SKM-1 treated with dmso at 0.1 percent for 144 hours (cell line): ENCODE measurements around the gene SDK1.
"Not testable (repeated sequence)": the region's sequence is repeated elsewhere in the genome, so short reads cannot be mapped to it uniquely, and the experiment has no call there.

Experiments used
- DNase-seq: peaks from one replicate; lab custom pipeline; 2025; ENCODE audit not compliant: unreplicated experiment; lab: John Stamatoyannopoulos, UW

SDK1 gene

DNA sequence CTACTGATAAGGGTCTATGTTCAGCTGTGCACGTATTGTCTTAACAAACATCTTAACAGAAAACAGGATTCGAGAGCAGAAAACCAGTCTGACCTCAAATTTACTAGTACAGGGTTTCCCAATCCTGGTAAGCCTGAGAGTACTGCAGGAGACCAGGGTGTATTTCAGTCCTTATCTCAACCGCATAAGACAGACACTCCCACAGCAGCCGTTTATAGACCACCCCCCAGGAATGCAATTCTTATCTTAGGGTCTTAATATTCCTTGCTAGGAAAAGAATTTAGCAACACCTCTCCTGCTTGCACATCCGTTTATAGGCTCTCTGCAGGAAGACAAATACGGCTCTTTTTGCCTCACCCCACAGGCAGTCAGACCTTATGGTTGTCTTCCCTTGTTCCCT, 277.3 kb downstream of the SDK1 start:
- DNase-seq, result no peak

DNA sequence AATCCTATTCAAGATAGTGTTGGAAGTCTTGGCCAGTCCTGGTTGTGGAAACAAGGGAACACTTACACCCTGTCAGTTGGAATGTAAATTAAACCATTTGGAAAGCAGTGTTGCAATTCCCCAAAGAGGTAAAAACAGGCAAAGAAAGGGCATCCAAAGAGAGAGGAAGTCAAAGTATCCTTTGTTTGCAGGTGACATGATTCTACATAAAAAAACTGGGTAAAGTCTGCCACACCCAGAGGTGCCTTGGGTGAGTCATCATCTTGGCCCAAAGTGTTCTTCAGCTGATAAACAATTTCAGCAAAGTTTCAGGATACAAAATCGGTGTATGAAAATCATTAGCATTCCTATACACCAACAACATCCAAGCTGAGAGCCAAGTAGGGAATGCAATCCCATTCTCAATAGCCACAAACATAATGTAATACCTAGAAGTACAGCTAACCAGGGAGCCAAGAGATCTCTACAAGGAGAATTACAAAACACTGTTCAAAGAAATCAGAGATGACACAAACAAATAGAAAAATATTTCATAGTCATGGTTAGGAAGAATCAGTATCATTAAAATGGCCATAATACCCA, 278.7 kb downstream of the SDK1 start:
- DNase-seq, result no peak

DNA sequence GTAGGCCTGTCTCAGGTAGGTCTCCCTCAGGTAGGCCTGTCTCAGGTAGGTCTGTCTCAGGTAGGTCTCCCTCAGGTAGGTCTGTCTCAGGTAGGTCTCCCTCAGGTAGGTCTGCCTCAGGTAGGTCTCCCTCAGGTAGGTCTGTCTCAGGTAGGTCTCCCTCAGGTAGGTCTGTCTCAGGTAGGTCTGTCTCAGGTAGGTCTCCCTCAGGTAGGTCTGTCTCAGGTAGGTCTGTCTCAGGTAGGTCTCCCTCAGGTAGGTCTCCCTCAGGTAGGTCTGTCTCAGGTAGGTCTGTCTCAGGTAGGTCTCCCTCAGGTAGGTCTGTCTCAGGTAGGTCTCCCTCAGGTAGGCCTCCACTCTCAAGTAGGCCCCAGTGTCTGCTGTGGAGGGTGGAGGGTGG, 281.1 kb downstream of the SDK1 start:
- DNase-seq, result not testable (repeated sequence)

DNA sequence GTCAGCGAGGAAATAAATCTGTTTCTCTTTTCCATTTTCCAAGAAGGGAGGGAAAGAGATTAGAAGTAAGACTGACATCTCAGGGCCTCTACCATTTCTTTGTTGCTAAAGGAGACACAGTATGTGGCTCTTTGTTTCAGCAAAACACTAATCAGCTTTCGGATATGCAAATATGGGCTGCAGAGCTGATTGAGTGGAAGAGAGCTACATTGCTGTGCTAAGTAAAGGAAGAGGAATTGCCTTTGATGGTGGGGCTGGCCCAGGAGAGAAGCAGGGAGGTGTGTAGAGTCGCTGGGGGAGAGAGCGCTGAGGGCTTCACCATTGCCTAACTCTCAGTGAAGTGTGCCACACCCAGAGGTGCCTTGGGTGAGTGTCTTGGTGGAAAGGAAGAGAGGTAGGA, 284.8 kb downstream of the SDK1 start:
- DNase-seq, result no peak

DNA sequence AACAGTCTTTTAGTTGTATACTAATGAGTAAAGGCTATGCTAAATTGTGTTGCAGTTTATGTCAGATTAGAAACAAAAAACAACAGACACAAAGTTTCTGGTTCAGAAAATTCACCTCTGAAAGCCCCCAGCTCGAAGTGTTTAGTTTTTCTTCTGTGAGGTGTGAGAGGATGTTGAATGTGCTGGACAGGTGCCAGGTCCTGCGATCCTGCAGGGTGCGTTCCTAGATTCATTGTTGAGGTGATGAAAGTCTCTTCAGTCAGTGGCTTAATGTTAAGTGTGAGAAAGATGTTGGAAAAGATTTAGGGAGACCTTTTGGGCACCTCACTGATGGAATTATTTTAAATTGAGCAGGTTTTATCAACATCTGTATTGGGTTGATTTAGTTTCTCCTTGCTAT, 287.3 kb downstream of the SDK1 start:
- DNase-seq, result no peak

DNA sequence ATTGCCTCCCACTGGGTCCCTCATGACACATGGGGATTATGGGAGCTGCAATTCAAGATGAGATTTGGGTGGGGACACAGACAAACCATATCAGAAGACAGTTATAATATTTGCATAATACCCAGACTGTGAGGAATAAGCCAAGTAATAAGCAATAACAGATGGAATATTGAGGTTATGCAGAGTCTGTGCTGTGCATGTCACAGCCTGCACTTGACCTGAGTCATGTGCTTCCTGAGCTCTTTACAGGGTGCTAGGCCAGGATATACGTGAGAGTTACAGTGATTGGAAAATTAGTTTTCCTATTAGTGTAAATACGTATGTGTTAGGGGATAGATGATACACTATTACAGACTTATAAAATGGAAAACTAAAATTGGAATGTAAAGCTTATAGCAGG, 288.7 kb downstream of the SDK1 start:
- DNase-seq, result no peak

DNA sequence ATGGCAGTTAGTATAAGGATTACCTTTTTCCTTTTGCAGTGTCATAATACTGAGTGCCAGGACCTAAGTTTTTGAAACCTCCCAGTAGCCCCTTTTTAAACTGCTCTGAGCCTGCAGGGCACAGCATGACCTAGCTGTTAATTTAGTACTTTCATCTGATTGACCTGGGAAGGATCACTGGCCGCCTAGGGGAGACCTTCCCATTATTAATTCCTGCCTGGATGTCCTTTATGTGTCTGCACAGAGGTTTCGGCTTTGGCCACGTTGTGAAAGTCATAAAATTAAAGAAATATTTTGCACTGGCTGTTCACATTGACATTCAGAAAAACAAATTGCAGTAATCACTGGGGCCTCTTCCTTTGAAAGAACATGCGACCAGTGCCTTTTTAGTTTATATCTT, 290.2 kb downstream of the SDK1 start:
- DNase-seq, result no peak

DNA sequence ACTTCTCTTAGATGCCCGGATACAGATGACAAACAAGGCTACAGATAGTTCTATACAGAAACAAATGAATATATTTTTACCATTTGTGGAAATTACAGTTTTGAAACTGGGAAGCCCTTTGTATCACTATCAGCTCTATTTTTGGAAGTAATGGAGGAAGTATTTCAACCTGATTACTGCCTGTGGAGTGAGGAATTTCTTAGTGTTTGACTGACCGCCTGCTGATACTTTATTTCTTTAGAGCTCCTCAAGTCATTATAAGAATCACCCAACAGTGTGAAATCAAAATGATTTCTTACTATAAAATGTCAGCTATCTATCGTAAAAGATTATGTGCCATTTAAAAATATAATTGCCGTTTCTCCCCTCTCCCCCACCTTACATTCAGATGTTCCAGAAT, 290.9 kb downstream of the SDK1 start:
- no peak for DNase-seq

DNA sequence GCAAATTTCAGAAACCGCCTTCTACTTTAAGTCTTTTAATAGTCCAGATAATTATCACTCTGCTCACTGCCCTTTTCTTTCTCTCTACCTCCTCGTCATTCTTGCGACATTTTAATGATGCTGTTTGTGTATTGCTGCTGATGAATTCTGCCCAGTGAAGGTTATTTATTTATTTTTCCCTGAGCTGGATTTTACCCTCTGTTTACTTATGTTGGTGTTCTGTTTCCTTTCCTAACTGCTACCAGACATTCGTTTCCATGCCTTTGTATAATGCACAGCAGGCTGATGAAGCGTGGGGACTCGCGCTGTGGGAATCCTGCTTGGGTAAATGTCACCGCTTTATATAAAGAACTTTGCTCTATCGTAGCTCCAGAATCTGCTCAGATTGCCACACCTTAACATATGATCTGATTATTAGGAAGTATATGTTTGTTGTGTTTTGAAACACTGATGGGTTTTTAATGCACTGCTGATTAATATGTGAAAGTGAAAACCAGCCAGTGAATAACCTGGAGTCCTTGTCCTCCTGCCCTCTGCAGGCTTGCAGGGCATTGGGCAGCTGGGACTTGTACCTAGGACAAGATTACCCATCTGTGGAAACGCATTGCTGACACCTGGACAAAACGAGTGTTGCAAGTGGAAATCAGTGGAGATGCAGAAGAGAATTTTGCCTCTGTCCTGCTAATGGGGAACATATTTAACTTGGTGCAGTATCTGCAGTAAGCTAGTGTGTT, 291.5 kb downstream of the SDK1 start:
- DNase-seq, result no peak

DNA sequence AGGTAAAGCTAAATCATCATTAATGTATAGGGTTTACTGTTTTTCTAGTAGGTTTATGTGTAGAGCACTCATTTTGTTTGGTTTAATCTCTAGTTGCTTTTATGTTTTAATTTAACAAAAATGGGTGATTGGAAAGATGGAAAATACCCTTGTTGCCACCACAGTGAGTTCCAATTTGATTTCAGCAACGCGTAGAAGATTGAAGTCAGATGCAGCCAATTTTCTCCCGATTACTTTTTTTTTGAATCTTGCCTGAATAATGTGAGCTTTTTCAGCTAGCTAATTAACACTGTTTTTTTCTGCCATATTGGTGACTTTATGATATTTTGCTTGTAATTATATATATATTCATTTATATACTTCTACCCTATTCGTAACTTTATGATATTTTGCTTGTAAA, 293.8 kb downstream of the SDK1 start:
- no peak for DNase-seq

DNA sequence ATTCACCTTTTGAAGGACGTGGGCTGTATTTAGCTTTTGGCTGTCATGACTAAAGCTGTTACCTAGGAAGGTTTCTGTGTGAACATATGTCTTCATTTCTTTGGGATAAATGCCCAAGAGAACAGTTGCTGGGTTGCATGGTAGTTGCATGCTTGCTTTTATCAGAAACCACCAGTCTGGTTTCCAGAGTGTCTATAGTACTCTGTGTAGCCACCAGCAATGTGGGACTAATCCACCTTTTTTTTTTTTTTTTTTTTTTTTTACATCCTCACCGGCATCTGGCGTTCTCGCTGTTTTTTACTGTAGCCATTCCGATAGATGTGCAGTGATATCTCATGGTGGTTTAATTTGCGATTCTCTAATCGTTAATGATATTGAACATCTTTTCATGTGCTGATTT, 297.8 kb downstream of the SDK1 start:
- no peak for DNase-seq

DNA sequence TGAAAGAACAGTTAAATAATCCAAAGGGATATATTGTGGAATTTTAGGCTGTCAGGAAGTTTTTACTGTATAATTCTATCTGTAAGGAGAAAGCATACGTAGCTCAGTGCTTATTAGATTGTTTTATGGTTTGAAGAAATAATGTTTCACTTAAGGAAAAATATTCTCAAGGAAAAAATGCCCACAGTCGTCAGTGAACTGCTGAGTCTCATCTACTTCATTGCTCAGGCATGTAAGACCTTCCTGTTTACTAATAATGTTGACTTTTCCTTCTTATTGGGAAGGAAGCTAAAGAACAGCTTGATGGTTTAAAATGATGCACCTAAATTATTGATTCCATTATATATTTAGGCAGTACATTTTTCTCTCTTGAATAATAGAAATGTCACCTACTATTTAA, 304.2 kb downstream of the SDK1 start:
- DNase-seq, result no peak

DNA sequence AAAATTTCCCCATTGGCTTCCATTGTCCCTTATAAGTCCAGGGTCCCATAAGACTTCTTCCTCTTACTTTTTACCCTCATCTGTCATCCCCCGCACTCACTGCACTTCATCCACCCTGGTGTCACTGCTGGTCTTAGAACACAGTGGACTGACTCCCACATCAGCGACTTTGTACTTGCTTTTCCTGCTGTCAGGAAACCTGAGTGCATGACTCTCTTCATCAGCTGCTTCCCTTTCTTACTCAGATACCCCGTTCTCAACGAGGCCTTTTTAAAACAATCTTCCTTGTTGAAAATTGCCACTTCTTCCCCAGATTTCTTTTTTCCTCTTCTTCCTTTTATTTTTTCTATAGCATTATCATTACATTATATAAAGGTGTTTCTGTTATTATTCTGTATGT, 305.4 kb downstream of the SDK1 start:
- DNase-seq, result no peak

DNA sequence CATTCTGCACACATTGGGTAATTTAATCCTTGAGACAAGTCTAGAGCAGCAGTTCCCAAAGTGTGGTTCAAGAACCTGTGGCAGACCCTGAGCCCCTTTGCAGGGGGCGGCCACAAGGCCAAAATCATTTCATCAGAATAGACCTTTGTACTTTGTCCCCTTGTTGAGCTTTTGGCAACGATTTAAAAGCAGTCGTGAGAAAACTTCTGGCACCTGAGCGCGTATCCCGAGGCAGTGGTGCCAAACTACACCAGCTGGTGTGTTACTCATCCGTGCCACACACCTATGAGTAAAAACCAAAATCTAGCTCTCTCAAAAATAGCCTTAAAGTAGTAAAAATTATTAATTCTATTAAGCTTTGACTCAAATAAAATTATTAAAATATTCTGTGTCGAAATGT, 306.8 kb downstream of the SDK1 start:
- no peak for DNase-seq

DNA sequence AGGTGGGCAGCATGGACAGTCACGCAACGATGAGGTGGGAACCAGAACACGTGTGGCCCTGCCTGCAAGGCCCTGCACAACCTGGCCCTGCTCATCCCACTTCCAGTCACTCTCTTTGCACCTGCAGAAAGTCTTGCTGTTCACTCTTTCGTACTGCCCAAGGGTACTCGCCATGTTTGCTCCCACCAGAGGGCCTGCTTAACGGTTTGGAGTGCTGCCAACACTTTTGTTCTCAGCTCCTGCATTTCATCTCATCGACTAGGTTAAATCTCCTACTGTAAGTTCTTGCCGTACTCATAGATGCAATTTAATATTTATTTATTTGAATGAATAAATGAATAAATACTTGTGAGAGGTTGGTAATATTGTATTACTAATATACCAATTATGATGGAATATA, 315.3 kb downstream of the SDK1 start:
- DNase-seq, result no peak

DNA sequence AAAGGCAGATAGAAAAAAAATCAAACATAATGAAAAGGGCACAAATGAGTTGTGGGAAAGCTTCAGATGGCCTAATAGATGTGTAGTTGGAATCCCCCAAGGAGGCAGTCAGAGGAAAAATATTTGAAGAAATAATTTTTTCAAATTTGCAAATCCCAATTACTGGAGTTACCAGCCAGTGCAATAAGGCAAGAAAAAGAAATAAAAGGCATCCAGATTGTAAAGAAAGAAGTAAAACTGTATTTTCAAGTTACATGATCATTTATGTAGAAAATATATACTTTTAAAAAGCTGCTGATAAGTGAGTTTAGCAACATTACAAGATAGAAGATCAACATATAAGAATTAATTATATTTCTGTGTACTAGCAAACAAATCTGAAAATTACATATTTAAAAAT, 329.0 kb downstream of the SDK1 start:
- no peak for DNase-seq

DNA sequence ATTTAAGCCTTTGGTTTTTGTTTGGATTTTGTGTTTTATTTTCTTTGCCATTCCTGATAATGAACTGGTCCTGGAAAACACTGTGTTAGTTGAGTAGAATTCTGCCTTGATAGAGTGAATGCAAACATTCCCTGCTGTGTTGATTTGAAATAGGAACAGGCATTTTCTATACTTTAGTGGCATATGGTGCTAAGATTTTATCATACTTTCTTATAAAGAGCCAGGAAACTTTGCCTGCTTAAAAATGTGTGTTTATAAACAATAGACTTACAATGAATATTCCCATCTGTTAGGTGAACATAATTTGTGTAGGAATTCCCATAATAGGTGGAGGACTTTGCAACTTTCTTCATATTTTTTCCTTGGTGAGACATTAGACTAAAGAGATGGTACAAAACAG, 333.3 kb downstream of the SDK1 start:
- no peak for DNase-seq

DNA sequence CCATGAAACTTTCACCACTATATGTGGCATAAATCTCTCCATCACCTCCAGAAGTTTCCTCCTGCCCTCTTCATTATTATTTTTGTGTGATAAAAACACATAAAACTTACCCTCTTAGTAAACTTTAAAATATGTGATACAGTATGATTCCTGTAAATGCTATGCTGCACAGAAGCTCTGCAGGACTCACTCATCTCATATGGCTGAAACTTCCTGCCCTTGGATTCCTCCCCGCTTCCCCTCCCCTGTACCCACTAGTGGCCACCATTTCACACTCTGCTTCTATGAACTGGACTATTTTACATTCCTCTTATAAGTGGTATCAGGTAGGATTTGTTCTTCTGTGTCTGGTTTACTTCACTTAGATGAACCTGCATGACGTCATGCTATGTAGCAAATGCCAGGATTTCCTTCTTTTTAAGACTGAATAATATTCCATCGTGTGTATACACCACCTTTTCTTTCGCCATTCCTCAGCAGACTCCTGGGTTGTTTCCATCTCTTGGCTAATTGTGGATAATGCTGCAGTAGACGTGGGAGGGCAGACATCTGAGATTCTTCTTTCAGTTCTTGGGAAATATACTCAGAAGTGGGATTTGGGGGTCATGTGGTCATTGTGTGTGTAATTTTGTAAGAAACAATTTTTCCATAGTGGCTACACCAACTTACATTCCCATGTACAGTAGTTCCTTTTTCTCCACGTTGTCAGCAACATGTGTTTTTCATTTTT, 335.2 kb downstream of the SDK1 start:
- no peak for DNase-seq

DNA sequence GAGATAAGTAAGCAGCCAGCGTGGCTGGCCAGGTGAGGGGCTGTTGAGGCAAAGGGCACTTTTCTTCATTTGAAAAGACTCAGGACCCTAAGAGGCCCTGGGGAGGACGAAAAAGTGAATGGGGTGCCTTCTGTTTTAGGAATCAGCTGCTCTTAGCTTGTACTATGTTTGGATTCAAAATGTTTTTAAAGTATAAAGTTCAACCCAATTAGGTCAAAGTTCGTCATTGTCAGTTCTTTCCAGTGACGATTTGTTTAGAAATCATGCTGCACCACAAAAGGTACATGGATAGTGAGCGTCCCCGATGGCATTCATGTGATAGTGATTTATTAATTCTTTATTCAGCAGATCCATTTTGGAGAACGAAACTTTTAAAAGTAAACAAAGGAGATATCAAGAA, 338.2 kb downstream of the SDK1 start:
- DNase-seq, result no peak

DNA sequence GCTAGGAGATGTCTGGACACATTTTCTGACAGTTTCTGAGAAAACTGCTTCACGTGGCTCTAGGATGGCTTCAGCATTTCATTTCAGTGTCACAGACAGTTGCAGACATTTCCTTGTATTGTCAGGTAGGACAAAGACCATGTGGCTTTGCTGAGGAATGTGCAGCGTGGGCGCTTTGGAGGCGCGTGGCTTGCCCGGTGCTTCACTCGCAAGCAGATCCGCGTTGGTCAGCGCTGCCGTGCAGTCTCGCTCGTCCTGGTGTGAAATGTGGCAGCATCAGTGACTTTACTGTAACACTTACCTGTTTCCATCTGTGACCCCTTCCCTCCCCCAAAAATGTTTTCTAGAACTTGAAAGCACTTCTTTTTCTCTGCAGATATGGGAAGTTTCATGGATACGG, 340.5 kb downstream of the SDK1 start:
- no peak for DNase-seq

DNA sequence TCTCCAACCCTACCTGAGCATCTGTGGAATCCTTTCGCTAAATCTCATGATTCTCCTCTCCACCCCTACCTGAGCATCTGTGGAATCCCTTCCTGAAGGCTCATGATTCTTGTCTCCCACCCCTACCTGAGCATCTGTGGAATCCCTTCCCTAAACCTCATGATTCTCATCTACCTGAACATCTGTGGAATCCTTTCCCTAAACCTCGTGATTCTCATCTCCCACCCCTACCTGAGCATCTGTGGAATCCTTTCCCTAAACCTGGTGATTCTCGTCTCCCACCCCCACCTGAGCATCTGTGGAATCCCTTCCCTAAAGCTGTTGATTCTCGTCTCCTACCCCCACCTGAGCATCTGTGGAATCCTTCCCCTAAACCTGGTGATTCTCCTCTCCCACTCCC, 342.0 kb downstream of the SDK1 start:
- no peak for DNase-seq

DNA sequence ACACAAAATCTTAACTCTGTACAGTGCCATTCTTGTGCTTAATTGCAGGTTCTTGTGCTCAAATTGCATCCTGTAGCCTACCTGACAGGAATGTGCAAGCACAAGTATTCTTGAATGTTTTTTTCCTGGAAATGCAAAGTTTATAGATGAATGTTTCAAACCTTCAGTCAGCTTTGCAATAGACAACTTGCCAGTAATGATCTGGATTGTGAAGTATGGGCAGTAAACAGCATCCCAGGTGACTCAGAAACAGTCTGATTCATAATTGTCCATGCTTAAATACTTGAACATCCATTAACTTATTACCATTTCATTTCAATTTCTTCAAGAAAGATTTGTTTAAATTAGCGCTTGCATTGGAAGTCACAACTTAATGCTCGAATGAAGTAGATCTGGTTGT, 347.2 kb downstream of the SDK1 start:
- no peak for DNase-seq

DNA sequence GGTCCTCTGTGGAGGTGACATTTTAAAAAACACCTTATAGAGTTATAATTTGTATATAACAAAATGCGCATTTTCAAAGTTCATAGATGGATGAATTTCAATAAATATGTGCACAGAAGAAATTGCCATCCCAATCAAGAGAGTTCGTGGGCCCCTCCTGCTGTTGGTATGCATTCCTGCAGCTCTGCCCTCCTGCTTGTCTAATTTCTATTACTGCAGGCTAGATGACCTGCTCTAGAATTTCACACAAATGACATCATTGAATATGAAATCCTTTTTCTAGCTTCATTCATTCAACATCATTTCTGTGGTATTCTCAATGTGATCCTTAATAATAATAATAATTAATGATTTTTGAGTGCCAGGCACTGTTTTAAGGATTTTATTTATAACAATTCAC, 348.2 kb downstream of the SDK1 start:
- no peak for DNase-seq
